ENCODE results near the gene FAM32A.

DNA sequence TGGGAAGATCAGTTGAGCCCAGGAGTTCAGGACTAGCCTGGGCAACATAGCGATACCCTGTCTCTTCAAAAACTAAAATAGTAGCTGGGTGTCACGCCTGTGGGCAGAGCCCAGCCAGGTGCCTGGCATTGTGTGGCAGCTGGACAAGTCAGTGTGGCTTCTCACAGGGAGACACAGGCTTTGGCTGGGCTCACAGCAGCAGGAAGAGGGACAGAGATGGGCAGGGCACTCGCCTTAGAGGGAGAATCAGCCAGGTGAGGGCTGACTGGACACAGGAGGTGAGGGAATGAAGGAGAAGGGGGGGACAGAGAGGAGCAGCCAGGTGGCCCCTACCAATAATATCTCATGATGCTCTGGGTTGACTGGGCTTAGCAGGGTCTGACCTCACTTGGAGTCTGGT lies 3.3 kb downstream of the FAM32A start:
- TF ChIP-seq POLR2AphosphoS5 (IDR thresholded peaks at IDR 0.05; ENCODE audit: low read depth, low read length), result no peak
- TF ChIP-seq POLR2A (IDR thresholded peaks at IDR 0.05; ENCODE audit: low read depth, low read length), result no peak
- TF ChIP-seq POU2F2 (IDR thresholded peaks at IDR 0.05; ENCODE audit: low read depth, low read length), result no peak
- TF ChIP-seq TAF1 (IDR thresholded peaks at IDR 0.05; ENCODE audit: low read depth, low read length), result no peak
- TF ChIP-seq SPI1 (IDR thresholded peaks at IDR 0.05; ENCODE audit: low read depth, low read length), result no peak
- no peak for TF ChIP-seq PAX5 (IDR thresholded peaks at IDR 0.05; ENCODE audit: insufficient read depth, low read length, severe bottlenecking)
